HepG2 (cell line): Measurements from ENCODE around the gene SIK2. TPM values are rescaled to one million over a fixed set of nuclear protein-coding genes. Genes with fewer than 3 reads are reported as not detected.

Source experiments
- ATAC-seq: fragments of 200-7000 bp; cut with Tn5 transposase; 3 replicates; pipeline ENCODE4 v1.9.1; 2020; ENCODE audit warnings: mild to moderate bottlenecking, moderate library complexity
- BruUV-seq: library from RNA; stranded (reverse); fragments of 400-500 nt; replicated peaks from 2 replicates; lab custom pipeline; 2021; lab: Mats Ljungman, UMichigan
- CTCF ChIA-PET: fragments of 300-600 bp; formaldehyde crosslinking; extraction: SDS; loops from one replicate; lab custom pipeline; 2021; ENCODE audit warnings: low total read pairs, inconsistent platforms, low intra/inter-chr PET ratio; lab: Yijun Ruan, JAX
- POLR2A ChIA-PET: fragments of 350-600 bp; sonication (Branson Sonifier 250); formaldehyde crosslinking; loops from one replicate; lab custom pipeline; 2020; ENCODE audit warnings: antibody characterized with exemption, inconsistent platforms; lab: Yijun Ruan, JAX
- DNase-seq: peaks from one replicate; pipeline ENCODE4 v3.0.0-alpha.2; 2015; ENCODE audit warnings: low spot score
- FAIRE-seq: peaks from 3 replicates; lab custom pipeline; 2011; peaks lifted over from hg19 to GRCh38; lab: Jason Lieb, UNC
- H2AFZ ChIP-seq: one replicate; pipeline ENCODE4 v1.6.1; 2011; ENCODE audit warnings: low read length, inconsistent platforms
- H3K27ac ChIP-seq: fragments of 300-600 bp; 3 replicates; pipeline ENCODE4 v1.8.0; 2011; ENCODE audit warnings: mixed run types, mild to moderate bottlenecking, mixed read lengths, low read length, inconsistent platforms; ENCODE audit not compliant: insufficient read depth; ENCODE audit errors: extremely low read length
- H3K27me3 ChIP-seq, 2 experiments: fragments of 200-600 bp in 1 of 2; 2 replicates in 1 of 2; 3 replicates in 1 of 2; pipeline versions ENCODE4 v1.6.0 to v1.8.0; 2011; ENCODE audit warnings: low read length in 2 of 2, mild to moderate bottlenecking in 2 of 2, moderate library complexity in 2 of 2, inconsistent platforms in 1 of 2; ENCODE audit not compliant: insufficient read depth in 2 of 2, control insufficient read depth in 1 of 2
- H3K36me3 ChIP-seq, 2 experiments: fragments of 200-600 bp in 1 of 2; replicated peaks in 1 of 2; 2 replicates in 1 of 2; 3 replicates in 1 of 2; pipeline versions ENCODE4 v1.5.1 to v1.8.0; 2011; ENCODE audit warnings: low read length in 2 of 2, inconsistent platforms in 1 of 2; ENCODE audit not compliant: insufficient read depth in 2 of 2, control insufficient read depth in 1 of 2
- H3K4me1 ChIP-seq: 2 replicates; pipeline ENCODE4 v1.5.1; 2012; ENCODE audit warnings: low read length, inconsistent platforms; ENCODE audit not compliant: insufficient read depth
- H3K4me2 ChIP-seq: 2 replicates; pipeline ENCODE4 v1.6.0; 2011; ENCODE audit warnings: low read depth, low read length, inconsistent platforms
- H3K4me3 ChIP-seq, 3 experiments: fragments of 200-600 bp in 1 of 3; sonication (generic), shearing (Covaris generic) in 1 of 3; replicated peaks in 1 of 3; 2 replicates each; pipeline ENCODE4 v1.5.1; 2011 to 2016; ENCODE audit warnings: low read length in 3 of 3, inconsistent platforms in 2 of 3, low read depth in 2 of 3, mild to moderate bottlenecking in 2 of 3, control low read depth in 1 of 3, mixed read lengths in 1 of 3; ENCODE audit not compliant: insufficient read depth in 1 of 3
- H3K79me2 ChIP-seq: one replicate; pipeline ENCODE4 v1.6.1; 2011; ENCODE audit warnings: low read length, inconsistent platforms; ENCODE audit not compliant: insufficient read depth
- H3K9ac ChIP-seq: 2 replicates; pipeline ENCODE4 v1.6.0; 2011; ENCODE audit warnings: mild to moderate bottlenecking, low read depth, low read length, inconsistent platforms; ENCODE audit not compliant: insufficient read depth
- H3K9me3 ChIP-seq: 2 replicates; pipeline ENCODE4 v1.5.1; 2012; ENCODE audit warnings: mild to moderate bottlenecking, low read length
- H4K20me1 ChIP-seq: 2 replicates; pipeline ENCODE4 v1.6.0; 2011; ENCODE audit warnings: inconsistent platforms, mild to moderate bottlenecking, low read length, moderate library complexity; ENCODE audit not compliant: insufficient read depth
- ATF1 ChIP-seq: IDR thresholded peaks from 2 replicates; pipeline ENCODE4 v1.6.1; 2016; ENCODE audit warnings: mild to moderate bottlenecking, control low read depth
- PAX8 ChIP-seq: sonication (generic); formaldehyde crosslinking; IDR thresholded peaks from 2 replicates; pipeline ENCODE4 v1.8.0; 2022; ENCODE audit warnings: mild to moderate bottlenecking, missing genetic modification reagents, borderline replicate concordance
- ZNF235 ChIP-seq: sonication (generic); formaldehyde crosslinking; IDR thresholded peaks from 2 replicates; pipeline ENCODE4 v1.8.1; 2023; ENCODE audit warnings: mild to moderate bottlenecking, missing genetic modification reagents, borderline replicate concordance
- ZNF629 ChIP-seq: sonication (generic); formaldehyde crosslinking; conservative IDR thresholded peaks from 2 replicates; pipeline ENCODE4 v1.5.0; 2020; ENCODE audit warnings: missing genetic modification reagents
- ZNF737 ChIP-seq: sonication (generic); formaldehyde crosslinking; IDR thresholded peaks from 2 replicates; pipeline ENCODE4 v1.5.0; 2020; ENCODE audit warnings: missing genetic modification reagents, mild to moderate bottlenecking, borderline replicate concordance
- ZSCAN22 ChIP-seq: sonication (generic); formaldehyde crosslinking; IDR thresholded peaks from 2 replicates; pipeline ENCODE4 v1.4.0; 2020; ENCODE audit warnings: mild to moderate bottlenecking, missing genetic modification reagents
- WGBS: methylation state at CpG from one replicate; pipeline ENCODE4 v1.1.6; 2017; ENCODE audit warnings: low lambda C conversion rate; 5-methylcytosine and 5-hydroxymethylcytosine counted together
- in situ Hi-C: cut with HindIII; loops from 2 replicates; pipeline ENCODE4 v1.10.0; 2017; ENCODE audit warnings: low pct_unique_long_range_greater_than_20kb; ENCODE audit not compliant: extremely low pct_ligation_motif_present
- intact Hi-C: fragments of 100-400 bp; cut with micrococcal nuclease; formaldehyde crosslinking; loops from one replicate; pipeline ENCODE4 v1.10.0; 2022; ENCODE audit not compliant: unreplicated experiment
- polyA plus RNA-seq, 8 experiments: library from polyadenylated mRNA; depleted of rRNA in 3 of 8; stranded (reverse) in 7 of 8; unstranded in 1 of 8; fragments of >200 nt; fragmentation: Illumina TruSeq in 4 of 8; extraction: Trizol in 4 of 8; gene quantifications; 2 replicates each; pipeline versions ENCODE4 v1.2.1 to v1.2.3, GENCODE V29; 2011 to 2016; ENCODE audit warnings: low read depth in 4 of 8, missing spikeins in 1 of 8, mixed read lengths in 1 of 8; ENCODE audit not compliant: insufficient read depth in 1 of 8
- total RNA-seq, 5 experiments: library from RNA; depleted of rRNA; stranded (reverse); fragments of >200 nt; fragmentation: Illumina TruSeq; extraction: Trizol; gene quantifications; 2 replicates each; pipeline ENCODE4 v1.2.3, GENCODE V29; 2016; ENCODE audit warnings: low read depth in 1 of 5
- TF ChIP-seq, protein P1 (sequence below): sonication (generic); formaldehyde crosslinking; conservative IDR thresholded peaks from 2 replicates; pipeline ENCODE4 v1.4.0; 2020; ENCODE audit warnings: mild to moderate bottlenecking, missing genetic modification reagents, moderate library complexity

The SIK2 gene
- total and polyA plus RNA-seq, 2 of the 13 experiments (the other 11 are each of a cell fraction or from before 2014, with no cell fraction given): 8.1 to 15.4 TPM

DNA sequence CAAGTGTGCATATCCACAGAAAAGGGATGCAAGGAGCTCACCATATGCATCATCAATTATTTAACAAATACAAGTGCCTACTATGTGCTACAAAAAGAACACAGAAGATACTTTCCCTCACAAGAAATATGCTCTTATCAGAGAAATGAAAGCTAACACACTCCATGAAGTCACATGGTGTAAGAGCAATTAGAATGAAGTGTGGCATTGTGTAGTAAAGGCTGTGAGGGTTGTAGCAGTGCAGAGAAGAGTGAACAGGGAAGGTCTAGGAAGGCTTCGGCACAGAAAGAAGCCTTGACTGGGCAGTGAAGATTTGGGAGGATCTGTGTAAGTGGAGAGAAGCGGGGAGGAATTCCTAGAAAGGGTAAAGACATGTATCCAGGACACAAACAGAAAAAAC lies 141.5 kb downstream of the SIK2 start:
- in situ Hi-C loops: no loop called here
- no peak for FAIRE-seq
- TF ChIP-seq, protein P1, sequence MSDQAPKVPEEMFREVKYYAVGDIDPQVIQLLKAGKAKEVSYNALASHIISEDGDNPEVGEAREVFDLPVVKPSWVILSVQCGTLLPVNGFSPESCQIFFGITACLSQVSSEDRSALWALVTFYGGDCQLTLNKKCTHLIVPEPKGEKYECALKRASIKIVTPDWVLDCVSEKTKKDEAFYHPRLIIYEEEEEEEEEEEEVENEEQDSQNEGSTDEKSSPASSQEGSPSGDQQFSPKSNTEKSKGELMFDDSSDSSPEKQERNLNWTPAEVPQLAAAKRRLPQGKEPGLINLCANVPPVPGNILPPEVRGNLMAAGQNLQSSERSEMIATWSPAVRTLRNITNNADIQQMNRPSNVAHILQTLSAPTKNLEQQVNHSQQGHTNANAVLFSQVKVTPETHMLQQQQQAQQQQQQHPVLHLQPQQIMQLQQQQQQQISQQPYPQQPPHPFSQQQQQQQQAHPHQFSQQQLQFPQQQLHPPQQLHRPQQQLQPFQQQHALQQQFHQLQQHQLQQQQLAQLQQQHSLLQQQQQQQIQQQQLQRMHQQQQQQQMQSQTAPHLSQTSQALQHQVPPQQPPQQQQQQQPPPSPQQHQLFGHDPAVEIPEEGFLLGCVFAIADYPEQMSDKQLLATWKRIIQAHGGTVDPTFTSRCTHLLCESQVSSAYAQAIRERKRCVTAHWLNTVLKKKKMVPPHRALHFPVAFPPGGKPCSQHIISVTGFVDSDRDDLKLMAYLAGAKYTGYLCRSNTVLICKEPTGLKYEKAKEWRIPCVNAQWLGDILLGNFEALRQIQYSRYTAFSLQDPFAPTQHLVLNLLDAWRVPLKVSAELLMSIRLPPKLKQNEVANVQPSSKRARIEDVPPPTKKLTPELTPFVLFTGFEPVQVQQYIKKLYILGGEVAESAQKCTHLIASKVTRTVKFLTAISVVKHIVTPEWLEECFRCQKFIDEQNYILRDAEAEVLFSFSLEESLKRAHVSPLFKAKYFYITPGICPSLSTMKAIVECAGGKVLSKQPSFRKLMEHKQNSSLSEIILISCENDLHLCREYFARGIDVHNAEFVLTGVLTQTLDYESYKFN (CRISPR knock-in tag): no peak
- TF ChIP-seq PAX8 (CRISPR knock-in tag): no peak
- TF ChIP-seq, all 625 proteins: peak for 0
- Histone ChIP-seq H2AFZ (no peak overlapping the region), H4K20me1 (no peaks in the 10 kb centered on the region), H3K36me3 (peaks cover 11 to 75% of the 10 kb centered on the region in 2 experiments), H3K27me3 (no peaks in the 10 kb centered on the region), H3K4me3 (no peak overlapping the region), H3K27ac (no peak overlapping the region), H3K4me1 (peaks cover 6% of the 10 kb centered on the region), H3K9me3 (no peaks in the 10 kb centered on the region), H3K9ac (no peak overlapping the region), H3K4me2 (no peak overlapping the region), H3K79me2 (no peaks in the 10 kb centered on the region)
- 98% methylated on average over 2 of the region's 2 CpGs for WGBS
- BruUV-seq: no TSS peak
- intact Hi-C loops: no loop called here
- CTCF ChIA-PET: no interaction called here
- POLR2A ChIA-PET: no interaction called here
- ATAC-seq (no peak), DNase-seq (no peak)

- H3K4me2 ChIP-seq: no peak overlapping the region
- H3K79me2 ChIP-seq: no peaks in the 10 kb centered on the region
- peaks cover 11 to 82% of the 10 kb centered on the region in 2 experiments for H3K36me3 ChIP-seq
- no peaks in the 10 kb centered on the region for H4K20me1 ChIP-seq
- H3K27me3 ChIP-seq: no peaks in the 10 kb centered on the region
- in situ Hi-C loops: no loop called here
- ATAC-seq (no peak), DNase-seq (no peak), FAIRE-seq (no peak)
- CTCF ChIA-PET: no interaction called here
- intact Hi-C loops: no loop called here
- no peak overlapping the region for H3K4me3 ChIP-seq
- H3K9me3 ChIP-seq: no peaks in the 10 kb centered on the region
- H2AFZ ChIP-seq: no peak overlapping the region
- TF ChIP-seq ZNF737 (no peak), ZNF235 (CRISPR knock-in tag) (no peak), ZNF629 (no peak), ZSCAN22 (no peak), ATF1 (no peak)
- no TSS peak for BruUV-seq
- WGBS: 95% methylated on average over 6 of the region's 6 CpGs
- no peak overlapping the region for H3K27ac ChIP-seq
- H3K4me1 ChIP-seq: no peaks in the 10 kb centered on the region
- POLR2A ChIA-PET: no interaction called here
- H3K9ac ChIP-seq: no peak overlapping the region
Observed at GRCh38 chr11:111745719-111746504, 143.7 kb downstream of the SIK2 start.
